Measurements from ENCODE around the gene INPPL1.

The INPPL1 gene

GRCh38 chr11:72233773-72234513 lies 9.4 kb downstream of the INPPL1 start:
- no peak for DNase-seq

DNA sequence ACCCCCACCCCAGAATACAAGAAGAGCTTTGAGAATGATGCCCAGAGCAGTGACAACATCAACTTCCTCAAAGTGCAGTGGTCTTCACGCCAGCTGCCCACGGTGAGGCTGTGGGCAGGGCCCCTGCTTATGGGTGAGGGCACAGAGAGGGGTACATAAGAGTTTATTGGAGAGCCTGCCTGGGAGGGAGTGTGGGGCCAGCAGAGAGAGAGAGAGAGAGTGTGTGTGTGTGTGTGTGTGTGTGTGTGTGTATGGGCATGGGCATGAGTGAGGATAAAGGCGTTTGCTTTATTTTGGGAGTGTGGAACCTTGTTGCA lies 9.9 kb downstream of the INPPL1 start:
- DNase-seq, result no peak

DNA sequence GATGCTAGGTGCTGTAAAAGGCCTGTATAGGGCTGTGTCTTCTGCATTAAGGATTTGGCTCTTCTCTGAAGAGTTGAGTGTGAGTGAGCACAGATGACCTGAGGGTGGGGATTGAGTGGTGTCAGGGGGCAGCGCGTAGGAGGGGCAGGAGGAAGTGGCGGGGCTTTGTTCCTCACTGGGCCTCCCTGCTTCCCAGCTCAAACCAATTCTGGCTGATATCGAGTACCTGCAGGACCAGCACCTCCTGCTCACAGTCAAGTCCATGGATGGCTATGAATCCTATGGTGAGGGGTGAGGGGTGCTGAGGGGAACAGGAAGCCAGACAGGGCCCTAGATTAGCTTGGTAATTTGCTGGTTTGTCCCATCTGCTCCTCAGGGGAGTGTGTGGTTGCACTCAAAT lies 10.4 kb downstream of the INPPL1 start:
- DNase-seq, result no peak

DNA sequence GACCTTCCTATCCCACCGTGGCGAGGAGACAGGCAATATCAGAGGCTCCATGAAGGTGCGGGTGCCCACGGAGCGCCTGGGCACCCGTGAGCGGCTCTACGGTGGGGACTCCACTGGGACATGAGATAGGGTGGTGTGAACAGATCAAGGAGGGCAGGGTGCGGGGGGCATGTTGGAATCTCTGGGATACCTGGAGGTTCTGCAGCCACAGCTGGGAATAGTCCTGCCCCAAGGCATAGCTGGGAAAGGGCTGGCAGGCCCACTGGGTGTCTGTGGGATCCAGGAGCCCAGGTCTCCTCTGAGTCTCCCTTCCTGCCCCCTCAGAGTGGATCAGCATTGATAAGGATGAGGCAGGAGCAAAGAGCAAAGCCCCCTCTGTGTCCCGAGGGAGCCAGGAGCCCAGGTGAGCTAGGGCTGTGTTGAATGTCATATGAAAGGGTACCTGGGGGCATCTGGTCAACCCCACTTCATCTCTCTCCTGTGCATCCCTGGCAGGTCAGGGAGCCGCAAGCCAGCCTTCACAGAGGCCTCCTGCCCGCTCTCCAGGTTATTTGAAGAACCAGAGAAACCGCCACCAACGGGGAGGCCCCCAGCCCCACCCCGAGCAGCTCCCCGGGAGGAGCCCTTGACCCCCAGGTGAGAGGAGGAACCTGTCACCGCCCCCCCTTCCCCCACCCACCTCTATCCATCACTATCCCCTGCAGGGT lies 10.9 kb downstream of the INPPL1 start:
- DNase-seq, result no peak

DNA sequence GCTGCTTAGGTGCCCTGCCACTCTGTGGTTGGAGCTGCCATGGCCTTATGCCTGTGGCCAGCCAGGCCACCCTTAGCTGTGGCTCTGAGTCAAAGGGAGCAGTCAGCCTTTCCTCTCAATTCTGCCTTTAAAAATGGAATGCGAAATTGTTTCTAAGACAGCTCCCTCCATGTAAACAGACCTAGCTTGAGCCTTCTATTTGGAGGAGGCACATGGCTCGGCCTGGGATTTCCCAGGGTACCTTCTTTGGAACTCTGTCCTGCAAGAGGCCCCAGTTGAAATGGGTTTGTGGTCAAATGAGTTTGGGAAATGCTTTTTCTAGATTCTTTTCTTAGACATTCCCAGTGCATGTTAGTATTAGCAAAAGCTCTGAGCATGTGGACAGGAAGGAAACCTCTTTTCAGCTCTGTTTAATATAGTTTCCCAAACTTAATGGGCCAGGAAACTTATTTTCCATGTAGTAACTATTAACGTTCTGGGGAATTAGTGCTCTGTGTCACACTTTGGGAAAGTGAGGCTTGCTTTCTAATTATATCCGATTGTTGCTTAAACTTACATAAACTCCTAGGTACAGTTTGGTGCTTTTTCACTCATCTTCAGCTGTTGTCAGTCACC lies 11.6 kb downstream of the INPPL1 start:
- DNase-seq, result no peak

DNA sequence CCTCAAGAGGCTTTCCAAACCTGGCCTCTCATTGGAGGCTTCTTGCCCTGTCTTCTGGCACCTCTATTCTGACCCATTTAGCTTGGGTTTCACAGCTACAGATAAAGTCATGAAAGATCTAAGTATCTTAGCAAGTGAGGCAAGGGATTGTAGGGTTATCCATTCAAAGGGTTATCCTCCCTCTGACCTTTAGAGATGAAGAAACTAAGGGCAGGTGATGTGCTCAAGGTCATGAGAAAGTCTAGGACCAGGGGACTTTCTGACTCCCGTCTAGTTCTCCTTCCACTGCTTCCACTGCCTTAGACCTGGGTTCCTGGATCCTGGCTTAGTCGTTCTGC lies 12.2 kb downstream of the INPPL1 start:
- DNase-seq, result no peak

GRCh38 chr11:72237112-72237931 lies 12.8 kb downstream of the INPPL1 start:
- DNase-seq, result no peak

DNA sequence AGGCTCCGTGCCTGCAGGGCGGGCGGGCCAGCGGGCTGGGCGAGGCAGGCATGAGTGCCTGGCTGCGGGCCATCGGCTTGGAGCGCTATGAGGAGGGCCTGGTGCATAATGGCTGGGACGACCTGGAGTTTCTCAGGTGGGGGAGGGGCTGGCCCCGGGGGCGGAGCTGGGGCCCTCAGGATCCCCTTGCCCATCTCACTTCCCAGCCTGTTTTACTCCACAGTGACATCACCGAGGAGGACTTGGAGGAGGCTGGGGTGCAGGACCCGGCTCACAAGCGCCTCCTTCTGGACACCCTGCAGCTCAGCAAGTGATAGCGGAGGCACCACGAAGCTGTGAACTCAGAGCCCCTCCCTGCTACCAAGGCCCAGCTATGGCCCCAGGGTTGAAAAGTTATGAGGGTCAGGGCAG lies 13.5 kb downstream of the INPPL1 start:
- DNase-seq, result peak; percentile 67

DNA sequence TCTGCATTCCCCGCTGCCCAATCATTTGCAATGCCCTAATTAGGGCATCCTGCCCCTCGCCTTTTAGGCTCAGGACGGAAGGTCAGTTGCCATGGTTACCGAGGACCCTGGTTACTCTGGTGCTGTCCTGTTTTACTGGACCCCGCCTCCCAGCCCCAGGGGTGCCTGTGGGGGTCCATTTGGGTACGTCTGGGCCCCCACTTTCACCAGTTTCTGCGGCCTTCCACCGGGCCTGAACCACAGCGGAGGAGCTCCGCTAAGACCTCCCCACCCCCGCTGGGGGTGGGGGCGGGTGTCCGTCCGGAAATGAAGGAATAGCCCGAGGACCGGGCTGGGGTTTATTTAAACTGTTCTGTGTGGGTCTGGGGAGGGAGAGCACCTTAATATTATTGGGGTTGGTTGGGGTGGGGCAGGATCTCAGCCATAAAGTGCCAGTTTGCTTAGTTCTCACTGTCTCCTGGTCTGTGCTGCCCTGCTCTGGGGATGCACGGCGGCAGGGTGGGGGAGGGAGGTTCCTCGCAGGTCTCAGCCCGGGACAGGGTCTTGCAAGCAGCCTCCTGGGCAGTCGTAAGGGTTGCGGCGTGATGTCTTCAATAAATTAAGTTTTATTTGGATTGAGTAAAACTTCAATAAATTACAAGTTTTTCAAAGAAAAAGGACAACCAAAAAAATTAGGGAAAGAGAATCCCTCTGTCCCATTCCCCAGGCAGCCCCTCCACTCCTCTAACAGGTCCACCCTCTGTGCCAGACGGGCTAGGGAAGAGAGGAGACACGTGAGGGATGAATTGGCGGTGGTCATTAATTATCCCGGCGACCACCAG lies 14.1 kb downstream of the INPPL1 start:
- no peak for DNase-seq

- peak; percentile 56 for DNase-seq
Observed at GRCh38 chr11:72239313-72239848, 14.8 kb downstream of the INPPL1 start.

DNA sequence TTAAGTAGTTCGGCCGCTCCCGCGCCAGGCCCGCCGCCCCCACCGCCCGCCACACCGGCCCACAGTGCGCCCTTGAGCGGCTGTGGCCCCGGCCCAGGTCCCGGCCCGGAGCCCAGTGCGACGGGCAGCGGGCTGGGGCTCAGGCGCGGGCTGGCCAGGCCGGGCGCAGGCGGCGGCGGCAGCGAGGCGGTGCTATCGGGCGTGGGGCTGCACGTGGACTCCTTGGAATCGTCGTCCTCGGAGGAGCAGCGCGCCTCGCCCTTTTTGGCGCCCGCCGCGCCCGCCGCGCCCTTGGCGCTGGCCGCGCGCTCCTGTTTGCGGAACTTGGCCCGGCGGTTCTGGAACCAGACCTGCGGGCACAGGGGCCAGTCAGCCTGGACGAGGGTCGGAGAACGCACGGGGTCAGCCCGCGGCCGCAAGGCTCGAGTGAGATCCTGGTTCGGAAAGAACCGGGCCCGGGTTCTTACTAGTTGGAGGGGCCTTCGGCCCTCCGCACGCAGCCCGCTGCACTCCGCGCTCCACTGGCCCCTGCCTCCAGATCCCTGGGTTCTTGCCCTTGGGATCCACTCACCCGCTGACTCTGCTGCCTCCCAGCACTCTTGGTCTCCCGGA lies 15.4 kb downstream of the INPPL1 start:
- no peak for DNase-seq

- no peak for DNase-seq
Observed at GRCh38 chr11:72240461-72241290, 16.1 kb downstream of the INPPL1 start.

DNA sequence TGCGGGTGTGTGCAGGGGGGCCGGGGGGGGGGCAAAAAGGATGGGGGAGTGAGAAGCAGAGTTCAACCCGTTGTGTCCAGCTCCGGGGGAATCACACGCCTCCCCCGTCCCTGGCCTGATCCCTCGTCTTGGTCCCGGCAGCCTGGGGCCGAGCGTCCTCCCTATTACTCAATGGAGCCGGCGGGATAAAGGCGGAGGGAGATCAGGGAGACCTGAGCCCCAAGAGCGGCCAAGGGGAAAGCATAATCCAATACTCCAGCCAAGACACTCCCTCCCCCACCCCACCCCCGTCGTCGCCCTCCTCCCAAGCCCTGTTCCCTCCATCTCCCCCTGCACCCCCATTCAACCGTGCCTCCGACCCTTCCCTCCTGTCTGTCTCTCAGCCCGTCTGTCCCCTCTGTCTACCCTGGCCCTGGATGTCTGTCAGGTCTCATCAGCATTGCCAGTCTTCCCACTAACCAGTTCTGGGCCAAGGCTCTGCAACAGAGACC lies 16.8 kb downstream of the INPPL1 start:
- no peak for DNase-seq

DNA sequence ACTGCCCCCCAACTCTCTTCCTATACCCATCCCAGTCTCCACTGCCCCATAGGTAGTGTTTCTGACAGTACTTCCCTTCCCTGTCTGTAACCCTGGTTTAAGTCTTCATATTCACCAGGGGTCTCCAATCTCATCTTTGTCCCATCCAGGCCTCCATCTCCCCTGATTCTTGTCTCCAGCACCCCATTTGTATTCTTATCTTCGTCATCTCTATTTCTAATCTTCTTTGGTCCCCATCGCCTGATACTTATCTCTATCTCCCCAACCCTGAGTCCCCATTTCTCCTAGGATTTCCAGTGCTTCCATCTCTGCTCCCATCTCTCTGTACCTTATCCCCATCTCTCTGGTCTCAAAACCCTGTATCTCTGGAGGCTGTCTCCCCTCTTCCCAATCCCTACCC lies 17.6 kb downstream of the INPPL1 start:
- DNase-seq, result no peak

DNA sequence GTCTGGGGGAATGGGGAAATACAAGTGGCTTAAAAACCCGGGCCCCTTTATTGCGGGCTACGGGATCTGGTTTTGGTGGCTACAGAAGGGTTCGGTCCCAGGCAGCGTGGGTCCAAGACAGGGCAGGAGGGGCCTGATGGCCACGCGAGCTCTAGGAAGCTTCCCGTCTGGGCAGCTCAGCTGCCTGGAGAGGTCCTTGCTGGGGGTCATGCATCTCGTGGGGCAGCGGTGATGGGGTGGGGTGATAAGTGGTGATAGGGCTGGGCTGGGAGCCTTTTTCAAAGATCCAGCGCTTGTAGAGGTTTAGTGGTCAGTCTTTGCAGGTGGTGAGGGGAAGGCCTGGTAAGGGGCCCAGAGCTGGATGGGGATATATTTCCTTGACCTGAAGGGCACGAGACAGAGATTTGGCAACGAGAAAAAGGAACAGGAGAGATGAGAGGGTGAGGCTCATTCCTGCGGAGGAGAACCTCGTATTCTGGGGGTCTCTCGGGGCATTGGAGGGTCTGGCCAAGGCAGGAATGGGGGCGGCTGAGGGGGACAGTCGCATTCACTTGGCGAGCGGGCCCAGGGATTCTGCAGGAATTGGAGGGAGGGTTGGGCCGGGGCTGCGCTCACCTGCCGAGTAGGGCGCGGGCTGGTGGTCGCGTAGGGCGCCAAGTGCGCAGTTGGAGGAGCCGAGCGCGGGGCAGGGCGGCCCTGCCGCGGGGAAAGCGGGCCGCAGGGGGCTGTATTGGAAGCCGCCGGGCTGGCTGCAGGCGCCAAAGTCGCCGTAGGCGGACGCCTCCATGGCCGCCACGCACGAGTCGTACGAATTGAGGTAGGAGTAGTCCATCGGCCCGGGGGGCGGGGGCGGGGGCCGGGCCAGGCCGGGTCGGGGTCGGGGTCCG lies 18.8 kb downstream of the INPPL1 start:
- no peak for DNase-seq

DNA sequence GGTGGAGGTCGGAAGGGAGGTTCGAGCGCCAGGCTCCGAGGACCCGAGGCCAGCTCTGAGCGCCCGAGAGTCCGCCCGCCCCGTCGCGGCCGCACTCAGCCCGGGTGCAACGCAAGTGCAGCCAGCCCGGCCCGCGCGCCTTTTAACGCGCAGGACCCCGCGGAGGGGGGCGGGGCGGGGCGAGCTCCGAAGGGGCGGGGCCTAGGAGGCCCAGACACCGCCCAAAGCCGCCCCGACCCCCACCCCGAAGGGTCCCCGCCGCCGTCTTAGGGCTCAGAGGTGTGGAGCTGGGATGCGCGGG lies 19.4 kb downstream of the INPPL1 start, which contains the start of gene PHOX2A:
Gene PHOX2A, minus strand, starts transcription at position 117 of the 301 bp plus-strand sequence. CDS start 172 bp downstream, outside the sequence.
- DNase-seq, result no peak

DNA sequence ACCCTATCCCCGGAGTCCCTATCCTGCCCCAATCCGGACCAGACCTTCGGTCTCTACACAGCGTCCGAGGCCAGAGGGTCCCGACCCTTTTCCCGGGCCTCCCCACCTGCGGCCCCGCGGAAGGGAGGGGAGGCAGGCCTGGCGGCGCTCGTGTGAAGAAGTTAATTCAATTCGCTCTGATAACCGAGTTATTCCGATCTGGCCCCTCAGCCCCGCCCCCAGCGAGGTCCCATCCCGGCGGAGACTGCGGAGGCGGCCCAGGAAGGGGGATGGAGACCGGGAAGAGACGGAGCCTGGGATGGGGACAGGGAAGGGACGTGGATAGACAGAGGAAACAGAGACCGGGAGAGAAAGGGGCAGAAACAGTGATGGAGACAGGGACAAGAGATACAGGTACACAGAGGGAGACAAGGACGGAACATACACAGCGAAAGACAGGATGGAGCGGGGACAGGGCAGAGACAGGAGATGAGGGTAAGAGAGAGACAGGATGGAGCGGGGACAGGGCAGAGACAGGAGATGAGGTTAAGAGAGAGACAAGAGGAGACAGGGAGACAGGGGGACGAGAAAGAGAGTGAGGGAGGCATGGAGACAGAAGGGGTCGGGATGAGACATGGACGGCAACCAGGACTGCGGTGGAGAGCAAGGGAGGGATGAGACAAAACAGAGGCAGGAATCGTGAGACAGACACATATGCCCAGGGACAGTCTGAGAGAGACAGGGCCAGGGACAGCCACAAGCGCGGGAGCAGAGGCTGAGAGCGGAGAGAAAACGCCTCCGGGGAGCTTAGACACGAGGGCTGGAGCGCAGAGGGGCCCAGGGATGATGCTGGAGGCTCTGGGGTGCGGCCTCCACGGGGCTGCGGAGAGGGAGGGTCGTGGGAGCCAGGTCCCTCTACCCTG lies 20.0 kb downstream of the INPPL1 start:
- no peak for DNase-seq

- no peak for DNase-seq
Observed at GRCh38 chr11:72245263-72245816, 20.8 kb downstream of the INPPL1 start.
